Right atrium auricular region (tissue), 2 donors: ENCODE measurements around the gene GABRB3. TPM values are rescaled to one million over a fixed set of nuclear protein-coding genes. Genes with fewer than 3 reads are reported as not detected.

ENCODE experiments used
- DNase-seq: peaks from one replicate; pipeline ENCODE4 v3.0.0-alpha.2; 2019; ENCODE audit warnings: low spot score
- H3K27ac ChIP-seq, 2 donors: fragments of 200-600 bp; sonication (generic); 1 replicate in 1 of 2; 2 replicates in 1 of 2; pipeline ENCODE4 v1.5.1; 2016 to 2019
- H3K27me3 ChIP-seq, 2 donors: fragments of 200-600 bp; sonication (generic); one replicate each; pipeline versions ENCODE4 v1.5.1 to v1.6.0; 2017 to 2019
- H3K36me3 ChIP-seq: fragments of 200-600 bp; sonication (generic); one replicate; pipeline ENCODE4 v1.5.1; 2016
- H3K4me1 ChIP-seq, 2 donors: fragments of 200-600 bp; sonication (generic); one replicate each; pipeline versions ENCODE4 v1.5.1 to v1.6.0; 2017 to 2019
- H3K4me3 ChIP-seq, 2 donors: fragments of 200-600 bp; sonication (generic); 1 replicate in 1 of 2; 2 replicates in 1 of 2; pipeline ENCODE4 v1.5.1; 2017 to 2019; ENCODE audit warnings: mild to moderate bottlenecking in 1 of 2, moderate library complexity in 1 of 2
- H3K9me3 ChIP-seq, 2 donors: fragments of 200-600 bp; sonication (generic); one replicate each; pipeline ENCODE4 v1.5.1; 2019
- total RNA-seq, 2 donors: library from RNA; depleted of rRNA; stranded (reverse); fragments of >200 nt; gene quantifications; one replicate each; pipeline ENCODE4 v1.1.0, GENCODE V29; 2016
- TF ChIP-seq, protein P1 (sequence below), 2 donors: fragments of 200-600 bp; sonication (generic); IDR thresholded peaks; one replicate each; pipeline ENCODE4 v1.5.1; 2019; ENCODE audit warnings: antibody characterized with exemption in 2 of 2

The GABRB3 gene
- total RNA-seq, 2 donors from 2014 or later = 12.9 to 20.9 TPM

DNA sequence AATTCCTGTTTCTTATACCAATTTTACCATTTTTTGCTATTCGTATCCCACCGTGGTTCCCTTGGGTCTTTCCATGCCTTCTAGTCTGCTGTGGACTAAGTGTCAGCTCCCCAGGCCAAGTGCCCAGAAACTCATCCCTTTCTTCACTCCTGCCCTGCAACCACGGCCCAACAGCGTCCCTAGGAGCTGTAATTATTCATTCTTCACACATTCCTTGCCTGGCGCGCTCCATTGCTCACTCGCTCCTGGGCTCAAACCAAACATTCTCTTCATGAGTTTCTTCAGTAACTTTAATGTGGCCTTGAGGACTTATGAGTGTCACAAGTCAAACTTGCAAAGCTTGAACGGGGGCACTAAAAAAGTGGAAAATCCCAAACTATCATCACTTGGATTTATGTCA lies 15.7 kb downstream of the GABRB3 start:
- Histone ChIP-seq H3K9me3 (no peaks in the 10 kb centered on the region), H3K4me1 (no peaks in the 10 kb centered on the region), H3K36me3 (no peaks in the 10 kb centered on the region), H3K27me3 (no peaks in the 10 kb centered on the region), H3K27ac (no peak overlapping the region), H3K4me3 (no peak overlapping the region)
- DNase-seq = no peak
- TF ChIP-seq, protein P1, sequence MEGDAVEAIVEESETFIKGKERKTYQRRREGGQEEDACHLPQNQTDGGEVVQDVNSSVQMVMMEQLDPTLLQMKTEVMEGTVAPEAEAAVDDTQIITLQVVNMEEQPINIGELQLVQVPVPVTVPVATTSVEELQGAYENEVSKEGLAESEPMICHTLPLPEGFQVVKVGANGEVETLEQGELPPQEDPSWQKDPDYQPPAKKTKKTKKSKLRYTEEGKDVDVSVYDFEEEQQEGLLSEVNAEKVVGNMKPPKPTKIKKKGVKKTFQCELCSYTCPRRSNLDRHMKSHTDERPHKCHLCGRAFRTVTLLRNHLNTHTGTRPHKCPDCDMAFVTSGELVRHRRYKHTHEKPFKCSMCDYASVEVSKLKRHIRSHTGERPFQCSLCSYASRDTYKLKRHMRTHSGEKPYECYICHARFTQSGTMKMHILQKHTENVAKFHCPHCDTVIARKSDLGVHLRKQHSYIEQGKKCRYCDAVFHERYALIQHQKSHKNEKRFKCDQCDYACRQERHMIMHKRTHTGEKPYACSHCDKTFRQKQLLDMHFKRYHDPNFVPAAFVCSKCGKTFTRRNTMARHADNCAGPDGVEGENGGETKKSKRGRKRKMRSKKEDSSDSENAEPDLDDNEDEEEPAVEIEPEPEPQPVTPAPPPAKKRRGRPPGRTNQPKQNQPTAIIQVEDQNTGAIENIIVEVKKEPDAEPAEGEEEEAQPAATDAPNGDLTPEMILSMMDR (IDR thresholded peaks at IDR 0.05) = no peak

DNA sequence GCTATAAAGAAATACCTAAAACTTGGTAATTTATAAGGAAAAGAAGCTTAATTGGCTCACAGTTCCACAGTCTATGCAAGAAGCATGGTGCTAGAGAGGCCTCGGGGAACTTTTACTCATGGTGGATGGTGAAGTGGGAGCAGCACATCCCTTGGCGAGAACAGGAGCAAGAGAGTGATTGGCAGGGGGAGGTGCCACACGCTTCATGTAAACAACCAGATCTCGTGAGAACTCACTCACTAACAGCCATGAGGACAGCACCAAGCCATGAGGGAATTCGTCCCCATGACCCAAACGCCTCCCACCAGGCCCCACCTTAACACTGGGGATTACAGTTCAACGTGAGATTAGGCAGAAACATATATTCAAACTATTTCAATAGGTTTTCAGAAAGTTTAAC lies 28.0 kb downstream of the GABRB3 start:
- no peaks in the 10 kb centered on the region for H3K4me1 ChIP-seq
- H3K4me3 ChIP-seq = no peak overlapping the region
- no peaks in the 10 kb centered on the region for H3K36me3 ChIP-seq
- H3K27ac ChIP-seq = no peak overlapping the region
- H3K9me3 ChIP-seq = no peaks in the 10 kb centered on the region
- H3K27me3 ChIP-seq = no peaks in the 10 kb centered on the region
- DNase-seq = no peak
- TF ChIP-seq, protein P1 (IDR thresholded peaks at IDR 0.05) = no peak

DNA sequence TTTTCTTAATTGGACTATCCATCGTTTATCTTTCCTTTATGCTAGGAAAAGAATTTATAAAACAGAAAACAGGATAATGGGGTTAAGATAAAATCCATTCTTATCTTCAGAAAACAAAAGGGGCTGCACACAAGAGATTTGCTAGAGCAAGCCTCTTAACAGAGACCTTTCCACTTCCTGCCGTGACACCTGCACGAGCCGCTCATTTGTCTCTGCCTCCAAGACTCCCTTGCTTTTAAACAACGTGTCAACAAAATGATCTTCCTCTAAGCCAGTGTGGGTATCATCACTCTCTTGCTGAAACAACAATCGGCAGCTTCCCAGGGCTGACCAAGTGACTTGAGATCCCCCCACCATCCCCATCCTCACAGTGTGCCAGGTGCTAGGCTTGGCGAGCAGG lies 33.1 kb downstream of the GABRB3 start:
- DNase-seq = no peak
- Histone ChIP-seq H3K9me3 (no peaks in the 10 kb centered on the region), H3K36me3 (no peaks in the 10 kb centered on the region), H3K27me3 (no peaks in the 10 kb centered on the region), H3K4me1 (no peaks in the 10 kb centered on the region), H3K27ac (no peak overlapping the region), H3K4me3 (no peak overlapping the region)
- TF ChIP-seq, protein P1 (IDR thresholded peaks at IDR 0.05) = no peak

DNA sequence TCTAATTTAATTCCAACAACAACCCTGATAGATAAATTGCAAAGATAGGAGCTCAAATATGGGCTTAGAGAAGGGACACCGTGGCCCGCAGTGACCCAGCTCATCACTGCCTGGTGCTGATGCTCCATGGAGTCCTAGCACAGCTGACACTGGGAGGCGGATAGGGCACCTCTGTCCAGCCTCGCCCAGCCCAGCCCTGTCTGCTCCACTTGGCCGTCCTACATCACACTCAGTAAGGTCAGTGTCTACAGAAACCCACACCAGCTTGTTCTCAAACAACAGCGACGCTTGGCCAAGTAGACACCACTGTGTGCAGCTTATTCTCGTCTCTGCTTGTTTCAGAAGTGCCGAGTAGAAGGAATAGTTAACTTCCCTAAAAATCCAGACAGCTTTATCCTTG lies 33.9 kb downstream of the GABRB3 start:
- no peaks in the 10 kb centered on the region for H3K4me1 ChIP-seq
- no peaks in the 10 kb centered on the region for H3K27me3 ChIP-seq
- H3K27ac ChIP-seq = no peak overlapping the region
- TF ChIP-seq, protein P1 (IDR thresholded peaks at IDR 0.05) = no peak
- H3K36me3 ChIP-seq = no peaks in the 10 kb centered on the region
- no peak overlapping the region for H3K4me3 ChIP-seq
- no peaks in the 10 kb centered on the region for H3K9me3 ChIP-seq
- no peak for DNase-seq

DNA sequence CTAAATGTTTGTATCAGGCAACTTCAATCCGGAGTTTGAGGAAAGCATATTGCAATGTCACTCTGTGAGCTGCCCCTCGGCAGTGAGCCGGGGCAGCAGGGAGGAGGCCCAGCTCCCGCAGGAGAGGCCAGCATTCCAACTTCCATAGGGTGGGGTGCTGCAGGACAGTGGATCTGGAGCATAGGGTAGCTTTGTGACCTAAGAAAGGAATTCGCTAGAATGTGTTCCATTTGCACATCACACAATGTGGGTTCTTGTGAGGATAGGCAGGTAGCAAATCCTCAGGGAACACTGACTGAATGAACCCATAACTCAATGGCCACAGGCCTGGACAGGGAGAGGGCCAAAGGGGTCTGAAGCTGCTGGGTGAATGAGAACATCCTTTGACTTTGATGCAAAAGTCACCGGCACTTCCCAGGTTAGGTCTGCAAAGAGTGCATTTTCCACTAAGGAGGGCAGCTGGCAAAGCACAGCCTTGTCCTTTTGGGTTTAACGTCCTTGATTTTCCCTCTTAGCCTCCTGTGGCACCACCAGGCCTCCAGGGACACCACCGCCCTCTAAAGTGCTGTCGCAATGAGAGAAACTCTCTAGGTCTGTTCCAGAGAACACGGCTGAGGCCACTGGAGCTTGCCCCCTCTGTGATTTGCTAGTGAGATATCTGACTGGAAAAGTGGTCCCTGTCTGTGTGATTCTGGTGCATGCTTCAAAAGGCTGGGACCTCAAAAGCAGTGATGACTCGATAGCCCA lies 36.2 kb downstream of the GABRB3 start:
- no peaks in the 10 kb centered on the region for H3K27me3 ChIP-seq
- DNase-seq = no peak
- no peak overlapping the region for H3K4me3 ChIP-seq
- H3K9me3 ChIP-seq = peaks cover 0 to 3% of the 10 kb centered on the region in 2 donors
- TF ChIP-seq, protein P1 (IDR thresholded peaks at IDR 0.05) = no peak
- no peaks in the 10 kb centered on the region for H3K36me3 ChIP-seq
- H3K4me1 ChIP-seq = no peaks in the 10 kb centered on the region
- H3K27ac ChIP-seq = no peak overlapping the region

DNA sequence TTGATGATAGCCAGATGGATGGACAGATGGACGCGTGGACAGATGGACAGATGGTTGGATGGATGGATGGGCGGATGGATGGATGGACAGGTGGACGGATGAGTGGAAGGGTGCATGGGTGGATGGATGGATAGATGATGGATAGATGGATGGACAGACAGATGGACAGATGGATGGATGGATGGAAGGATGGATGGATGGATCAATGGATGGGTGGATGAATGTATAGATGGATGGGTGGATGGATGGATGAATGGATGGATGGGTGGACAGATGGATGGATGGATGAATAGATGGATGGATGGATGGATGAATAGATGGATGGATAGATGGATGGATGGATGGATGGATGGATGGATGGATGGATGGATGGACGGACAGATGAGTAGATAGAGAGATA lies 40.9 kb downstream of the GABRB3 start:
- DNase-seq = no peak
- Histone ChIP-seq H3K27ac (no peak overlapping the region), H3K27me3 (no peaks in the 10 kb centered on the region), H3K4me3 (no peak overlapping the region), H3K36me3 (no peaks in the 10 kb centered on the region), H3K4me1 (no peaks in the 10 kb centered on the region), H3K9me3 (peaks cover 0 to 3% of the 10 kb centered on the region in 2 donors)
- TF ChIP-seq, protein P1 (IDR thresholded peaks at IDR 0.05) = no peak
